Measurements from ENCODE around the gene CCL26.

- TF ChIP-seq POLR2A (IDR thresholded peaks at IDR 0.05; ENCODE audit: low read length) = no peak
- TF ChIP-seq GATA1 (IDR thresholded peaks at IDR 0.05; ENCODE audit: low read depth, low read length) = no peak
Measured at GRCh38 chr7:75719626-75720025, 52.4 kb downstream of the CCL26 start.

All from erythroblast (primary cell).